ENCODE data around the gene CCNL1.

CCNL1 gene

DNA sequence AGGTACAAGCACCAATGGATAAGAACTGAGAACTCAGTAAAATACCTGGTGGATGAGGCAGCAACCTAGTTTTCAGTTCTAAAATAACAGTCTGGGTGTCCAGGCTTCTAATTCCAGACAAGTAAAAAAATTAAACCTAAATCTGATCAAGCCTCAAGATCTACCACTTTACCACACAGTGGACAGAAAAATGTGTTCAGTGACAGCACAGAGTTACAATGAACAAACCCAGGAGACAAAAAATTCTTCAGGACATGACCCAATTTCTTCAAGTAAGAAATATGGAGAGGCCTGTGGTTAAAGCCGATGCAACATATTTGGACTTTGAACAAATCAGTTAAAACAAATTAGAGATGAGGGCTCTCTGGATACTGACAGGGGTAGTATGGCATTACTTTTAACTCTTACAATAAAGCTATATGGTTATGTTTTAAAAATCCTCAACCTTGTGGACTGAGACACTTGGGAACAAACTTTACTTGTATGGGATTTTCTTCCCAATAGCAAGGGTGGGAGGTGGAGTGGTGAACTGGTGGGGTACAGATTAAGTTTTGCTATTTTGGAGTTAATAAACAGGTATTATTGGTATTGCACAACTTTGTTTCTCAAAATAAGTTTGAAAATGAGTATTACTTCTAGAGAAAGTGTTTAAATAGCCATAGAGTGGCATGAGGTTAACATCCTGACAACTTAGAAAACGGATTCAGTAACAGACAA, 14.2 kb downstream of the CCNL1 start:
- DNase-seq: no peak

DNA sequence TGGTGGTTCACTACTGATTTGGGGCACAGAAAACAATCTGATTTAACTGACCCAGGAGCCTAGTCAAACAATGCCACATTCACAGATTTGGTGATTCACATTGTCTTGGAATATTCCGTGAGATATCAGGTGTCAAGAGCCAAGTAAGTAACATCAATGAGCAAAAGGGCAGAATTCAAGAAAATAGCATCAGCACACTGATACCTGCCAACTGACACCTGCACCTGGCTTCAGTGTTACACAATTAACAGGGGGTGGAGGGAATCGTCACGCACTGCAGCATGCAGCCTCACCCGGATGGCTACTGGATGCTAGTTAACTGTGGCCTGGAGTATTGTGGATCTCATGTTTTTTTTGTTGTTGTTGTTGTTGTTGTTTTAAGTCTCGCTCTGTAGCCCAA, 17.6 kb downstream of the CCNL1 start:
- DNase-seq: no peak

DNA sequence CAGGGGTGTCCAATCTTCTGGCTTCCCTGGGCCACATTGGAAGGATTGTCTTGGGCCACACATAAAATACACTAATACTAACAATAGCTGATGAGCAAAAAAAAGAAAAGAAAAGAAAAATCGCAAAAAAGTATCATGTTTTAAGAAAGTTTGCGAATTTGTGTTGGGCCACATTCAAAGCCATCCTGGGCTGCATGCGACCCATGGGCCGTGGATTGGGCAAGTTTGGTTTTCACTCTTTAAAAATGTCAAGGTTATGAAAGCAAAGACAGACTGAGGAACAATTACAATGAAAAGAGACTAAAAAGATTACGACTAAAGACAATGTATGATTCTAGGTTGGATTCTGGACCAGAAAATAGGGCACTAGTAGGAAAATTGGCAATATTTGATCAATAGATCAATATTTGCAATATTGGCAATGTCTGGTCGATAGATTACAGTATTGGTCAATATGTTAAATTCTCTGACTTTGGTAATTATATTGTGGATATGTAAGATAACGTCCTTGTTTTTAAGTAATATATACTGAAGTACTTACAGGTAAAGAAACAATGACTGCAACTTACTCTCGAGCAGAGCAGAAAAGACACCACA, 19.9 kb downstream of the CCNL1 start:
- DNase-seq: no peak

DNA sequence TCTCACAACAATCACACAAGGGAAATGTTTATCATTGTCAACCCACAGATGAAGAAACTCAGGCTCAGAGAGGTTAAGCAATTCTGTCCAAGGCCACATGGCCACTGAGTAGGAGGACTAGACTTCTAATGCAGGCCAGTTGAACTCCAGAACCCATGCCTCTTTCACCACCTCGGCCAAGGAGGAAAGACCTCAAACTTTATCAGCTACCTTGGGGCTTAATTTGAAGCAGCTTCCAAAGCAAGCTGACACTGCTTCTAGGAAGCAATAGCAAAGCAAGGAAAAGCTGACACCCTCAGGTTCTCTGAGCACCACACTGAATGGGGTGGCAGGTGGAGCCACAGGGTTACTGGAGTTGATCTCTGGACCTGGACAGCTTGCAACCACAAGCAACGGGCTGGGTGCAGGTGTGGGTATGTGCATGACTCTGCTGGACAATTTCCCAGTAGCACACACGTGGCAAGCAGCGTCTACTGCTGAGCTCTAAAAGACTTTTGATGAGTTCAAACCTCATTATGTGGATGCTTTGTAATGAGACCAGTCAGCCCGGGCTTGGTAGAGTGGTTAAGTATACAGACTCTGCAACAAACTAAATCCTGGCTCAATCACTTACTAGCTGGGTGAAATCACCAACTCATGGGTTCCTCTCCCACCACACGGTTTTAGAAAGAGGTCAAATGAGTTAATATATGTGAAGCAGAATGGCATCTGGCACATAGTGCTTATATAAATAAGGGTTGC, 23.1 kb downstream of the CCNL1 start:
- no peak for DNase-seq

DNA sequence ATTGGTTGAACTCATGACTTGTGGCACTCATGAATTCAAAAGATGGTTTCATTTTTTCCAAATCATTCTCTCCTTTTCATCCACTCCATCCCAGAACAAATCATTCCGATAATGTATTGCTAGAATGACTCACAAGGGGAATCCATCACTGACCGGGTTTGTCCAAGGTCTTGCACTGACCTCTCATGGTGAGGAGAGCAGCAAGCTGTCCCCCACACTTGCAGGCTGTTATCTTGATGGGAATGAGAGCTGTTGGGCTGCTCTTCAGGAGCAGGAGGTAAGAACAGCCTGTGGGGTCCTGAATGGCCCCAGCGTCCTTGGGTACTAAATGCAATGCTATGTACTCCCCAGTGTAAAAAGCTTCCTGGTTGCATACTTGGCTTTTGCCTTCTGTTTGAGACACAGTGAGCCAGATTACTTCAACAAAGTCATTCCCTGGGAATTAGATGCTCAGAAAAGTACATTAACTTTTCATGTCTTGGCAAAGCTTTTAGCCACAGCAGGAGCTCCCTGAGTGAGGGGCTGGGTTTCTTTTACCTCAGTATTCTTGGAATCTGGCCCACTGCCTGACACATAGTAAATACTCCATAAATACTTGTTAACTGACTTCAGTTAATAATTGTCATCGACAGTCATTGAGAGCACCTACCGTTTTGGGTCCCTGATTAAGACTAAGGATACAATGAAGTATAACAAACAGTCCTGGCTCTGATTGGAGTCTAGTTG, 24.1 kb downstream of the CCNL1 start:
- DNase-seq: no peak

DNA sequence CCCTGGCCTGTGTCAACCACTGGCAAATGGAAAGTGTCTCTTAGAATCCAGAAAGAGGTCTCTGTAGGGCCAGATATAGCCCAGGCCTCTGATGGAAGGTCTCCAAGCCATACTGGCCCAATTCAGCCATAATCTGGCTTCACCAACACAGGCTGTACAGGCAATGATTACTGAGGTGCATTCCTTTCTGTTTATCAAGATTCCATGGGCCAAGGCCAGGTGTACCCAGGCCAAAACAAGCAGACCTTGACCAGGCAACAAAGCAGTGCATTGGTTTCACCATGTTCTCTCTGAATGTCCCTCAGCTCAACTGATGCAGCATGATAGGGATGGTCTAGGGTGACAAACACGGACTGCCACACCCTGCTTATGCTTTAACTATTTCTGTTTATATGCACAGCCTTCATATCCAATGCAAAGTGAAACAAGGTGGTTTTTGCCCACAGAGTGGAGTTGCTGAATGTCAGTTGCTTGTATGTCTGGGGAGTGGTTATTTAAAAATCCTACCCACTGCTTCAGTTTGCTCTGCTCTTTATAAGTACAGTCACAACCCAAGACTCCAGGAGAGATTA, 25.2 kb downstream of the CCNL1 start:
- DNase-seq: no peak

DNA sequence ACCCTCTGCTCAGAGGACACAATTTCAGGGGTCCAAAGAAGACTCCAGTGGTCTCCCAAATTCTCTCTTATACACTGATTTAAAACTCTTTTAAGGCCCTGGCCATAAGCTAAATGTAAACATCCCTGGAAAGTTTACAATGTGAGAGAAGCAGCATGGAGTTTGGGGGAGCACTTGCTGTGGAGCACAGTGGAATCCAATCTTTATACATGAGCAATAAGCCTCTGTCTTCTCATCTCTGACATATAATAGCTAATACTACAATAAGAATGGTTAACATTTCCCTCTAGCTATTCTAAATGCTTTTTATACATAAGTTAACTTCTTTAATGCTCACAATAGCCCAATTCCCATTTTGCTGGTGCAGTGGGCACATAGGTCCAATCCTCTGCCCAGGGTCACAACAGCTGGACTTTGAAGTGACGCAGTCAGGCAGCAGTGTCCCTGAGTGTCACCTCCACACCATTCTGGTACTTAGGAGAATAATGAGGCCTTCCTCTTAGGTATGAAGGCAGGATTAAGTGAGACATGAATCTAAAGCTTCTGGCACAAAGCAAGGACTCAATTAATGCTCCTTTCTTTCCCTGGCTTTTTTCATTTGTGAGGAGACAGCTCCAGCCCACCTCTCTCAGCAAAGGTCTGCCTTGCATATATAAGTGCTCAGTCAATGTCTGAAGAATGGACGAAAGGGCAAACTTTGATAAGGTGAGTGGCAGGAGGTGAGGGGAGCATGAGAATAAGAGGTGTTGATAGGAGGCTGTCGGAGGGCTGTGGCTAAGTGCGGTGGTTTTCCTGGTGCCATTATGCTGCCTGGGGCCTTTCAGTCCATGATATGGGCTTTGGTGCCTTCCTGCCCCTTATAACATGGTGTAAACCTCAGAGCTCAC, 26.3 kb downstream of the CCNL1 start:
- DNase-seq: no peak

DNA sequence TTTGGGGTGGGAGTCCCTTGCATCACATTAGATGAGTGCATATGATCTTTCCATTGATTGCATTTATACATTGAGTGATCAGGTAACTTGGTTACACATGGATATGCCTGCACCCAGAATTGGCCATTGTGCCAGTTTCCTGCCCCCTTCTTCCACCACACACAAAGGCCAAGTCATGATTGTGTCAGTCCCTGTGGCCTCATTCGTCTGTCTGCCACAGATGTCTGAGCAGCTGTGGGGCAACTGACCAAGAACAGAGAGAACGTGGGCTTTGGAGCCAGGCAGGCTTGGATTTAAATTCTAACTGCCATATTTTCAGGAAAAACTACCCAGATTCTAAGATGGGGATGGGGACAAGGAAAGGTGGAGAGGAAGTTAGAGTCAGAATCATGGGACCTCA, 27.0 kb downstream of the CCNL1 start:
- DNase-seq: no peak

DNA sequence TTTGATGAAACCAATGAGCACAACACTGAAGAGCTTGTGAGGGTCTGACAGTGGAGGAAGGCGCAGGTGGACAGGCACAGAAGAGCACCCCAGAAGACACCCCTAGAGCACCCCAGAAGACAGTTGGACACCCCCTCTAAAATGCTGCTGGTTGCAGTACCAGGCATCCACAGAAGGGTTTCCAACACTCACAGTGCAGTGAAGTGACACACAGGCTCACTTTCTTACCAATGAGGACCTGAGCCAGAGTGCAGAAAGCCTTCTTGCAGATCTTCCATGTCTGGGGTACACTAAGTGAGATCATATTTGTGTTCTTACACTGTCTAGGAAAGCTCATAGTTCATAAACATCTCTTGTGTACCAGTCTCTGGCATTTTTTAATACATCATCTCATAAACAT, 27.6 kb downstream of the CCNL1 start:
- DNase-seq: no peak

DNA sequence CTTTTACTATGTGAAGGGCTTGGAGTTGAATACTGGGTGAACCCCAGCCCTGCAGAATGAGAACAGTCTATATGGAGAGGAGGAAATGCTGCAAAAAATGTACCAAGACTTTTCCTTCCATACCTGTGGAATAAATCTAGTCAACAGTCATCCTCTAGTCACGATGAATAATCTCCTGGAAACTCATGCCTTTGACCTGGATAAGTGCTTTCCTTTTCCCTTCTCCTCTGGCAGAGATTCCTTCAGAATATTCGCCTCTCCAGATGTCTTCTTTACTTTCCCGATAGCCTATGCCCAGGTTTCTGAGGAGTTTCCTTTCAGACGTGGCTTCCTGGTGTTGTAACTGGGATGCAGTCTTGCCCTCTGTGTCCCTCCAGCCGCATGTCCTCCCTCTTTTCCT, 28.1 kb downstream of the CCNL1 start:
- no peak for DNase-seq

DNA sequence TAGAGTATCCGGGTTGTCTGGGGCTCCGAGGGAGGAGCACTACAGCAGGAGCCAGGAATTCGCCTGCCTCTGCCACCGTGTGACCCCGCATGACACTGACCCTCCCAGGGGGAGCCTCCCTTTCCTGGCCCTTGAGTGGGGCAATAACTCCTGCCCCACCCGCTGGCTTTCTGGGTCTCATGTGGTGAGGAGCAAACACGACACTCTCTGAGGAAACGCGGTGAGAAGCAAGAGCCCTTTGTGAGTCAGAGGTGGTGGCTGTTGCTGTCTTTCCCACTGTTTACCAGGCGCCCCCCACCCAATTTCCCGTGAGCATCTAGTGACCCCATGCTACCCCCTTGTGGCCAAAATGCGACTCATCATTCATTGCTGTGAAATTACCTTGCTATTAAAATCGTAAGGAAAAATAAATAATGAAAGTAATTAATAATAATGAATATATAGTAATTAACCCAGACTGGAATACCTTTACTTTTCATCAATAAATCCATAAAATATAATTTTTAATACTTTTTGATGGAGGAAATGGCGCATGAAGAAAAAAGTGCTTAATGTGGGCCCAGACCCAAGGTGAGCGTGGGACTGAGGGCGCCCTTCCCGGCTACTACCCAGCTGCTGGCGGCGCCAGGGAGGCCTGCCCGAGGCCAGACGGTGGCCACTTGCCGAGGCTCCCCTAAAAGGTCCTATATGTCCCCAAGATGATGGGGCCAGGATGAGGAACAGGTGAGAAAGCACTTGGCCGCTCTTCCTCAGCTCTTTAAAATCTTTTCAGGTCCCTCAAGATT, 29.3 kb downstream of the CCNL1 start:
- peak; percentile 80 for DNase-seq

DNA sequence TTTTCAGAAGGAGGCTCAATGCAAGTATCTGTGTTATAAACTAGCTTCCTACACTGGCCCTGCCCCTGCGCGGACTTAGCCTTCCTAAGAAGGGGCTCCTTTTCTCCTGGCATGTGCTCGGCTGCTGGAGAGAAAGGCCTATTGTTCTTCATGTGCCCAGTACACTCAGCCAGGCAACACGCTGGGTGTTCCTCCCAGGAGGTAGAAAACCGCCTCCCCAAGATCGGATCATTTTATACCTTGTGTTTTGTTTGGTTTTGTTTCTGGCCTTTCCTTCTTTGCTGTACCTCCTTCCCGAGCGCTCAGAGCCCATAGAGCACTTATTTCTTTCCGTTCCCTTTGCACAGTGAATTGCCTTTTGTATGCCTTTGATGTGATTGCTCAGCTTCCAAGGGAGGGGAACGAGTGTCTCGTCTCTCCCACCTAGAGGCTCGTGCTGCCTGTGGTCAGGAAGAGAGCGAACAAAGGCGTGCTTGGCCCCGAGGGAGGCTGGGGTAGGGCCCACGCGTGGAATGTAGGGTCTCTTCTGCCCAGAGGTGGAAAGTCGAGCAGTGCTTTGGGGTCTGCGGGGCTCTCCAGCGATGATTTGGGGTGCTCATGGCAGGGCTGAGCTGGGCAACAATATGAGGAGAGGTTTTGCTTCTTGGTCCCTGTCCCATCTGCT, 30.0 kb downstream of the CCNL1 start:
- DNase-seq: peak; percentile 31

DNA sequence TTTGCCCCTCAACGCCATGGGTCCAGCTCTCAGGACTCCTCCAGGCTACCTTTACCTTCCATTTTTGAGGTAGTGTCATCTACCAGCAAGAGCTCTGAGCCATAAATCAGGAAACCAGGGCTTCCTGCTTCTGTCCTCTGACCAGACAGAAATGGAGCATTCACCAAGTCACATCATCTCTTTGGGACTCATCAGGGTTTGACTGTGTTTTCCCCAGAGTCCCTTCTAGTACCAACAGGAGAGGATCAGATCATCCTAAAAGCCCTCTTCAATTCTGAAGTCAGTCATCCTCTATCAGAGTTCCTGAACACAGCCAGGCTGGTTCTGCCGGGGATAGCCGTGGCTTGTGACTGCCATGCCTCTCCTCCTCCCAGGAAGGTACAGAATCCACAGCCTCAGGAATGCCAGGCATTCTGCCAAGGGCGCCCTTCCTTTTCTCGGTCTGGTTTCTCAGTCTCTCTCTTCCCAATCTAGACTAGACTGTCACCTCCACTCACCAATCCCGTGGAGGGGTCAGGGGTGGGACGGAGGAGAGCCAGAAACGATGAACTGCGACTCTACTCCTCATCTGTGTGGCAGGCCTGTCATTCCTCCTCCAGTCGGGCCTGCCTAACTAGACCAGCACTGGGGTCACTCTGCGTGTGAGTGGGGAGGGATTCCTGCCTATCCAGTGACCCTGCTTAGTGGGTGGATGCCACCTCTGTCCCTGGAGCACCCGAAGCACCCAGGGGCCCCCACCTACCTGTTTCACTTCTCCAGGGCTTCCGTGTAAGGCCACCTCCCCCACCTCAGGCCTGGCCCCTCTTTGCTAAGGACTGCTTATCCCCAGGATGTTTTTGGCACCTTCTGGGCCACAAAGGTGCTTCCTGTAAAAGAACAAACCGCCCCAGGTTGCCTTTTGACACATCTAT, 30.9 kb downstream of the CCNL1 start:
- DNase-seq: no peak

DNA sequence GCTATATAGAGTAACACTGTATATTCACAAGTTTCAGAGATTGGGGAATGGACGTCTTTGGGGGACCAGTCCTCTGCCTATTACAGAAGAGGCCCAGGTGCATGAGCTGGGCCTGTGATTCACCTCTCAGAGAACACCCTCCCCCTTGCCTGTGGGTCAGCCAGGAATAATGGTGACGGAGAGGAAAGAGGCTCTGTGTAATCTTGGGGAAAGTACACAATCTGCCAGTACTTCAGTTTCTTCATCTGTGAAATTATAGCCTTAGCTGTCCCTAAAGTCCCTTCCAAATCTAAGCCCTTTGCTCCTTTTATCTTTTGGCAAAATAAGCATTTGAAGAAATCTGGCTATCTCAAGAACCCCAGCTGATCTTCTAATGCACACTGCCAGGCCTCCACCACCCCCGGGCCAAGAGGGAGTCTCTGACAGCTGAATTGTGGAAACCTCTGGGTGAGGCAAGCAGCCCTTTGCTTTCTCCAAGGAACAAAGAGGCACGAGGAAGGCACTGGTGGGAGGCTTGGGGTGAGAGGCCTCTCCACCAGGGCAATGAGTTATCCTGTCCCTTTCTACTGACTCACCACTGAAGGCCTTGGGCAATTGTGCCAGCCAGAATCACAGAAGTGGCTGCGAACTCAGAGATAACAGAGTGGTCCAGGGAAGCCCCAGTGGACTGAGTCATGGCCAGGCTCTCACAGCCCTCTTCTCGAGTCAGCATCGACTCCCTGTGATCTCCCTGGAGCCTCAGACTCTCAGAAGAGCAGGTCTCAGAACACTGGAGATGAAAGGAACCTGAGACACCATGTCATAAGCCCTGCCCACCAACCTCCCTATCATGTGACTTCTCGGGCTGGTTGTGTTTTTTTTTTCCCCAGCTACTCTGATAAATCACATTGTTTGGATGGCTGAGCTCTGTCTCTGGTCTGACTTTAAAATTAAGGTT, 31.8 kb downstream of the CCNL1 start:
- peak; percentile 65 for DNase-seq

DNA sequence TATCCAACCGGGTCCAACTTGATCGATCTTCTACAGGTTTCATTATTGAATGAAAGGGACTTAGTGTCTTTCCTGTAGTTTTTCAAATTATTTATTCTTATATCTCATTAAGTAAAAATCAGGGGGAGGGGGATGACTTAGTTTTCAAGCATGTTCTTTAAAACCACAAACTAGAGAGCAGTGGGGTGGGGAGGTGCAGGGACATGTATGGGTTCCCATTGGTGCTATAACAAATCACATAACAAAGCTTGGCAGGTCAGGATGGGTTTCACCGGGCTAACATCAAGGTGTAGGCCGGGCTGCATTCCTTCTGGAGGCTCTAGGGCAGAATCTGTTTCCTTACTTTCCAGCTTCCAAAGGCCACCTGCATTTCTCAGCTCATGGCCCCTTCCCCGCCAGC, 32.7 kb downstream of the CCNL1 start:
- no peak for DNase-seq

DNA sequence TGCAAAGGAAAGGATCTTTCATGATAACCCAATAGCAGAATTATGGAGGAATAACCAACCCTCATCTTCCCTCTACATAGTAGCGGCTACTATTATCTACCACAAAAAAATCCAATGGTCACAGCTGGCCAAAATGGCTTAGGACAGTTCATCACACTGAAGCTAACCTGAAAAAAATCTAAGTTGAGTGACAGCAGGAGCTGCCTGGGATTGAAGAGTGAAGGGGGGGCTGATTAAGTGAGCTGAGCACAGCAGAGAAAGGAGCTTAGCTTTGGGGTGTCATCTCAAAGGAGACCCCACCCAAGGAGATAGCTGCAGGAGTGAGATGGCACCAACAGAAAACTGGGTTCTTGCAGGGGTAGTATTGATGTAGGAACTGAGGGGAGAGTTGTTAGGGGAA, 33.6 kb downstream of the CCNL1 start:
- DNase-seq: no peak

DNA sequence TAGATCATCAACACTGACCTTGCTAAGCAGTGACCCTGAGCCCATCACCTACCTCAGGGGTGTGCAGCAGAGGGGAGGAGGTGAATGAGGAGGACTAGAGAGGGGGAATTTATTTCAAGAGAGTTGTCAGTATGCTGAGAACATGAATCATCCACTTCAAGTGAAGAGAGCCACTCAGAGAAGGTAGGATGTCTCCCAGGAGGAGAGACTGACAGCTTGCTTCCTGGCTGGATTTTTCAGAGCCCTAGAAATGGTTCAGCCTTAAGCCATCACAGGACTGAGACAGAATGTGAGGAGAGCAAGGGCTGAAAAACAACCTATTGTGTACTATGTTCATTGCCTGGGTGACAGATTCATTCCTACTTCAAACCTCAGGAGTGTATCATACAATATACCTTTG, 34.8 kb downstream of the CCNL1 start:
- no peak for DNase-seq

DNA sequence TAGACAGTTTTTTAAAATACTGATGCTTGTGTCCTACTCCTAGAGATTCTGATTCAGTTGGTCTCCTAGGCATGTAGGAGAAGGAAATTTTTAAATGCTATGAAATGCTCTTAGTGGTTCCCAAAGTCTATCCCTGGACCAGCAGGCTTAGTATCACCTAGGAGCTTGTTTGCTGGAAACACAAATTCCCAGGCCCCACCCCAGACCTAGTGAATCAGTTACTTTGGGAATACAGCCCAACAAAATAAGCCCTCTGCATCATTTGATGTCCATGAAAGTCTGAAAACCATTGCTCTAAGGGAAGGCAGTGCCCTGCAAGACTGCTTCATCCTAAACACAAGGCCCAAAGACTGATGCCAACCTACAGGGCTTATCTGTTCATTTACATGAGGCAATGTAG, 36.3 kb downstream of the CCNL1 start:
- no peak for DNase-seq

All from effector CD4-positive, alpha-beta T cell (primary cell).